ENCODE measurements around the gene DNAAF5.

DNA sequence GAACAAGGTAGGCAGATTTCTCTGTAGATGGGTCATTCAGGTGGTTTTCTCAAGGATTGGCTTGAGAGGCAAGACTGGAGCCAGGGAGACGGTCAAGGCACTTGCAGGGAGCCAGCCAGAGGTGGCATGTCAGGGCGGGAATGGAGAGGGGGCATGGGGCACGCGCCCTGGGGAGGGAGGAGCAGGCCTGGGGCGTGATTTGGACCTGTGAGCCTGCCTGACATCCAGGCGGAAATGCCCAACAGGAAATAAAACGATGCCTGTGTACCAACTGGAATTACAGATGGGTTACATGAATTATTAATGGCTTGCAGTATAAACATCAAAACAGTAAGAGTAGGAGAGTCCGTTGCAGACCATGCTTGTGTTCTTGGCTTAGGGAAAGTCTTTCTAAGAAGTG is 97.2 kb downstream of the DNAAF5 start:
- TF ChIP-seq, protein P1, sequence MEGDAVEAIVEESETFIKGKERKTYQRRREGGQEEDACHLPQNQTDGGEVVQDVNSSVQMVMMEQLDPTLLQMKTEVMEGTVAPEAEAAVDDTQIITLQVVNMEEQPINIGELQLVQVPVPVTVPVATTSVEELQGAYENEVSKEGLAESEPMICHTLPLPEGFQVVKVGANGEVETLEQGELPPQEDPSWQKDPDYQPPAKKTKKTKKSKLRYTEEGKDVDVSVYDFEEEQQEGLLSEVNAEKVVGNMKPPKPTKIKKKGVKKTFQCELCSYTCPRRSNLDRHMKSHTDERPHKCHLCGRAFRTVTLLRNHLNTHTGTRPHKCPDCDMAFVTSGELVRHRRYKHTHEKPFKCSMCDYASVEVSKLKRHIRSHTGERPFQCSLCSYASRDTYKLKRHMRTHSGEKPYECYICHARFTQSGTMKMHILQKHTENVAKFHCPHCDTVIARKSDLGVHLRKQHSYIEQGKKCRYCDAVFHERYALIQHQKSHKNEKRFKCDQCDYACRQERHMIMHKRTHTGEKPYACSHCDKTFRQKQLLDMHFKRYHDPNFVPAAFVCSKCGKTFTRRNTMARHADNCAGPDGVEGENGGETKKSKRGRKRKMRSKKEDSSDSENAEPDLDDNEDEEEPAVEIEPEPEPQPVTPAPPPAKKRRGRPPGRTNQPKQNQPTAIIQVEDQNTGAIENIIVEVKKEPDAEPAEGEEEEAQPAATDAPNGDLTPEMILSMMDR (IDR thresholded peaks at IDR 0.05), result no peak
- no peak for TF ChIP-seq POLR2A (IDR thresholded peaks at IDR 0.05)
